GM21619 (cell line): ENCODE measurements around the gene CUEDC1.

Experiments
- ATAC-seq: cut with Tn5 transposase; IDR thresholded peaks from one replicate; pipeline ENCODE4 v1.9.1; 2021; ENCODE audit not compliant: unreplicated experiment

CUEDC1 gene

GRCh38 chr17:57880086-57880456 lies 75.1 kb downstream of the CUEDC1 start:
- ATAC-seq = no peak

DNA sequence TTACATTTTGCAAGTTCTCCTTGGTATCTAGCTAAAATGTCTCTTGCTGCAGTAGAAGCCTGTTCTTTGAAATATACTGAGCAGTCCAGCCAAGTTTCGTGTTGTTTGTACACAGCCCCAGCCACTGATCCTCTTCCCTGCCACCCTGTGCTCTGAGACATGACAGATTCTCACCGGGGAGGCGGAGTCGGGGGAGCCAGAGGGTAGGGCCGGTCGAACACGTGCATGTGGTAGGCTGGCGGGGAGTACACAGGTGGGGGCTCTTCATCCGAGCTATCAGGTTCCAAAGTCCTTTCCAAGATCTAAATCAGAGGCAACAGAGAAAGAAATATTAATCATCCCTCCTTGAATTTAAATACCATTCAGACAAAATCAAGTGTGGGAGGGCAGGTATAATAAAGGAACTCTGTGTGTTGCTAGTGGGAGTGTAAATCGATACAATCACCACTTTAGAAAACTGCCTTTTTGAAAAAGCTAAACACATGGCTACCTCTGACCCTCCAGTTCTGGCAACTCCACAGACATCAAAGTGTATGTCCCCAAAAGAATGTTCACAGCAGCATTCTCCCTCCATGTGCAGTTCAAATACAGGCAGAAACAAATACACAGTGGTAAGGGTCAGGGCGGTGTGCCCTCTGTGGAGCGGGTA lies 75.7 kb downstream of the CUEDC1 start:
- ATAC-seq = no peak

DNA sequence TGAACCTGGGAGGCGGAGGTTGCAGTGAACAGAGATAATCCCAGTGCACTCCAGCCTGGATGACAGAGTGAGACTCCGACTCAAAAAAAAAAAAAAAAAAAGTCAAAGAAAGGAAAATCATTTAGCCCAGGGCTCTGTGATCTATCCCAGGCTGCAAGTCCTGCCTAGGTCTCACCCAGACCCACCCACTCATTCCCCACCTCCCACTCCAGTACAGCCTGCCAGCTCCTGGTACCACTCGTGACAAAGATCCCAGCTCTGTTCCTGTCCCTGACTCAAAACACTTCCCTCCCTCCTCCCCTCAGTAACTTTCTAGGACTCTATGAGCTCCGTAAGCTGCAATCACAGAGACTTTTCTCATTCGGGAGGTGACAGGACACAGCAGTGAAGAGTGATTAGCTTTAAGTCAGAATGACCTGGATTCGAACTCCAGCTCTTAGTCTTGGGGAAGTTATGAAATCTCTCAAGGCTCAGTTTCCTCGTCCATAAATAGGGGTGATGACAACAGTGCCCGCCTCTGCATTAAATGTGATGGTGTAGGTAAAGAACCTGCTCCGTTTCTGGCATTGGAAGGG lies 77.3 kb downstream of the CUEDC1 start:
- ATAC-seq = no peak

DNA sequence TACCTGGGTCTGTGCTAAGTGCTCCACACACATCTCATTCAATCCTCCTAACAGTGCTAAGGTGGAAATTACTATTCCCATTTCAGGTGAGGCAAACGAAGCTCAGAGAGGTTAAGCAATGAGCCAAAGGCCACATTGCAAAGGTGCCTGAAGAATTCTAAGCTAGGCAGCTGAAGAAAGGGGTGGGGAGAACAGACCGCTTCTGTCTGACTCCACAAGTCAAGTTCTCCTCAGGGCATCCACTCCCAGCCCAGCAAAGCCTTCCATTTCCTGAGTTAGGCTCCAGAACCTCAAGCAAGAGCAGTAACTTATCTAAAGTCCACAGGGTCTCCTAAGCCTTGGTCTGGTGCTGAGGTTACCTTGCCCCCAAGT lies 78.4 kb downstream of the CUEDC1 start:
- ATAC-seq = no peak

- no peak for ATAC-seq
These were observed 79.0 kb downstream of the CUEDC1 start for GRCh38 chr17:57876023-57876865.

DNA sequence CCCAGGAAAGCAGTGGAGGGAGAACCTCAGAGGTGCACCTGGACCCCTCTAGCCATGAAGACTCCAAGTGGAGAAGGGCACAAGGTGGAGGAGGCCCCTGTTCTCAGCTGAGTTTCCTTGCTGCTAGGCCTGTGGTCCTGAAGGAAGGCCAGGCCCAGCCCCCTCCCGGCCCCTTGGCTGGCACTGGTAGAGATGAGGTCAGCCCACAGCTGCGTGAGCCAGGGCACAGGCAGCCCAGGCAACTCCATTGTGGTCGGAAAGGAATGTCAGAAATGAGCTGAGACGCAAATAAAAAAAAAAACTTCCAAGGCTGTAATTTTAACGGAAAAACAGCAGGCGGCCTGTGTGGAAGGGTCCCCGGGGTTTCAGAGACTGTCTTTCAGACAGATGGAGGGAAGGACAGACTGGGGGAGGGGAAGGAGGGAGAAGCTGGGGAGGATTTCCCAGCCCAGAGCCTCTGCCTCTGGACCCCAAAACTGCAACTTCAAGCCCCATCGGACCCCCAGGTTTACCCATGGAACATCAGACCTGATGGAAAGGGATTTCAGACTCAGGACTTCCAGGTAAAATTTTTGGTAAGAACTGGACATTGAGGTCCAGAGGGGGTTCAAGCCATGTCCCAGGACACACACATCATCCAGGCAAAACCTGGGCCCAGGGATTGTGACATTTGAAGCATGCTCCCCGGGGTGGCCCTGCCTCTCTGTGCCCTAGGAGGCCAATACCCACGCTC lies 79.8 kb downstream of the CUEDC1 start:
- no peak for ATAC-seq

- ATAC-seq = no peak
These were observed 80.5 kb downstream of the CUEDC1 start for GRCh38 chr17:57874434-57875289.

GRCh38 chr17:57874058-57874419 lies 81.2 kb downstream of the CUEDC1 start:
- ATAC-seq = no peak

GRCh38 chr17:57873261-57874057 lies 81.8 kb downstream of the CUEDC1 start:
- ATAC-seq = no peak

GRCh38 chr17:57872536-57872935 lies 82.7 kb downstream of the CUEDC1 start:
- ATAC-seq = no peak

DNA sequence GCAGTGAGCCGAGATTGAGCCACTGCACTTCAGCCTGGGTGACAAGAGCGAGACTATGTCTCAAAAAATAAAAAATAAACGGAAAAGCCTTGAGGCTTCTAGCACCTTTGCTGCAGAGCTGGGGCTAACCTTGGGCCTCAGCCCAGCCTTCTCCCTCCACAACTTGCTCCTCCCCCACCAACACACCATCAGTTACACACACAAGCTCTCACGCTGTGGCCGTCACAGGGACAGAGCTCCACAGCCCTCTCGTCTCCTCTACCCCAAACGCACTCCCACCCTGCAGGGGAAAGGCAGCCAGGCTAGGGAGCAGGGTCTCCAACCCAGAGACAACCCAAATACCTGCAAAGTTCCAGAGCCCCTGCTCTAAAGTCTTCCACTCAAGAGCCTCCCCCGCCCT lies 83.3 kb downstream of the CUEDC1 start:
- ATAC-seq = no peak

DNA sequence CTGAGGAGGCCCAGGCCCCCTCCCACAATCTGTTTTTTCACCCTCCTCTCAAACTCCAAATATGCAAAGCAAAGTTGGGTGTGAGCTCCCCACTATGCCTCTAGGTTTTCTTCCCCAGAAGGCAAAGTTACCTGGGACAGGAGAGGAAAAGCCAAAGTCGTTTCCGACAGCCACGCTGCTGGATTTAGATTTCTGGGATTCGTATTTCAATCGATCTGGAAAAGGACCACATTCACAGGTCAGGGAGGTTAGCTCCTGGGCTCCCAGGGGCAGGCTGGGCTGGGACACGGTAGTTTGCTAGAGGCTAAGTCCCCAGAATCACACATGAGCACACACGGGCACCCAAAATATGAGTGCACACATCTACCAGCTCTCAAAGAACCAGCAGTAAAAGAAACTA lies 84.1 kb downstream of the CUEDC1 start:
- no peak for ATAC-seq

GRCh38 chr17:57870283-57870635 lies 85.0 kb downstream of the CUEDC1 start:
- ATAC-seq = no peak

DNA sequence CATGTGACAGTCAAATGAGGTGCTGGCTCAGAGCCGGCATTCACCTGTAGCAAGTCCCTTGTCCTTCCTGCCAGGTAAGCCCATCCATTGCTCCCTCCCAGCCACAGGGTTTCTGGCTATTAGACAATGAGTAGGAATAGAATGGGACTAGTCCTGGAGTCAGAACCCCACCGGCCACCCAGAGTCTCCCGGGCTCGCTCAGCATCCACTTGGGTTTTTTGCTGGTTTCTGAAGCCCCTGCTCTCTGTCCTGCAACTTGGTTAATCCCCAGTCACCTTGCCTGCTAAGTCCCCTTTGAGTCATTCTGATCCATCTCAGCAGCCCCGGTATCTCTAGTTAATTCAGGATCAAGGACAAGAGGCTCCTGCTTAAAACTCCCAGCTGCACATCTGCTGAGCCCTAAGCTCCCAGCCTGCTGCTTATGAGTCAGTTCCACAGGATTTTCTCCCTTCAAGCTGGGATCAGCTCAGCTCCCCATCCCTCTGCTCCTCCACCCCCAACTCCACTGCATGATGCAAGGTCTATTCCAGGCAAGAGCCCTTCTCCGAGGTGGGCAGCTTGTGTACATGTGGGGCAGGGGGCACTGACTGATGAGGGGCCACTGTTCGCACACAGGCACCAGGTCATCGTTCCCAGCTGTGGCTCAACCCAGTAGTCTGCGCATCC lies 85.5 kb downstream of the CUEDC1 start:
- no peak for ATAC-seq

GRCh38 chr17:57868910-57869616 lies 86.1 kb downstream of the CUEDC1 start:
- no peak for ATAC-seq

DNA sequence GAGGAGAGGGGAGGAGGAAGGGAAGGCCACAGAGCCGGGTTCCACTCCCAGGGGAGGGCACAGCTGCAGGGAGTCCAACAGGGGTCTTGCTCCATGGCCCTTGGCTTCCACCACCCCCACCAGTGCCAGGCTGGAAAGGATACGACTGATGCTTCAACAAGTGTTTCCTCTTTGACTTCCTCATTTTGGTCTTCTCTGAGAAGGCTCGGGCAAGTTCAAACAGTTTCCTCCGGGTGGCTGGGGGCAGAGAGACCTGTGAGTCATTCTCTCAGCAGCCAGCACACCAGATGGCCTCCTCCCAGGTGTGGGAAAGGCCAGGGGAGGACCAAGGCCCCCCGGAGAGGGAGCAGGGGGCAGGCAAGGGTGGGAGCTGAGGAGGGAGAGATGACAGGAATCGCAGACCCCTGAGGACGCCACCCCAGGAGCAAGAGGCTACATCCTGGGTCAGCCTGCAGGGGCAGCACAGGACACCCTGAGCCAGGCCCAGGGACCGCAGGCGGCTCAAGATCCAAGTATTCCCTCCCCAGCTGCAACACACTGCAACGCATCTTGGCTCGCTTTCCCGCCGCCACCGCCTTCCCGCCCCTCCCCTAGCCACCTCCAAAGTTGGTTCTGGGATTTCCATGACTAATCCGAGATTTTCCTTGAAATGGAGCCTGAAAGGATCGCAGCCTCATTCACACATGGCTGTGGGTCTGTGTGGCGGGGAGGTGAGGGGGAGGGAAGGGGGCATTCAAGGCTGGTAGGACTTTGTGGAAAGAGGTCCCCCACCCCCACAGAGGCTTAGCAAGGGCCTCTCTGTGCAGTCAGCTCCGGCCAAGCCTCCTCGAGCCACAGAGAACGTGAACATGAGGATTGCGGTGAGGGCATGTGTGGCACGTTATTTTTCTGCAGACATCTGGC lies 87.0 kb downstream of the CUEDC1 start:
- ATAC-seq = peak; percentile 93

DNA sequence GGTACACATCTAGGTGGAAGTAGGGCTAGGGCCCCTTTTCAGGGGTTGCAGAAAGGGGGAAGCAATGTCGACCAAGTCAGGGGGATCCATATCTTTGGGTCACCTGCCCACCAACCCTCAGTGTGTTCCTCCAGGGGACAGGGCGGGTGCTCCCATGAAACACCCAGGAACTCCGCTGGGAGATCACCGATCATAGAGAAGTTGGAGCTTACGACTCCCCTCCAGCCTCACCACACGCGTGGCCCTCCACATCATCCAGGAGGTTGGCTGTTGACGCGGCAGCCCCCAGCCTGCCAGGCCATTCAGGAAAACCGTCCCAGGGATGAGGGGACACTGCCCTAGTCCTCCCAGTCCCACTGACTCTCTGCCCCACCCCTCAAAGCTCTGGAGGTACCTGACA lies 88.1 kb downstream of the CUEDC1 start:
- ATAC-seq = no peak

DNA sequence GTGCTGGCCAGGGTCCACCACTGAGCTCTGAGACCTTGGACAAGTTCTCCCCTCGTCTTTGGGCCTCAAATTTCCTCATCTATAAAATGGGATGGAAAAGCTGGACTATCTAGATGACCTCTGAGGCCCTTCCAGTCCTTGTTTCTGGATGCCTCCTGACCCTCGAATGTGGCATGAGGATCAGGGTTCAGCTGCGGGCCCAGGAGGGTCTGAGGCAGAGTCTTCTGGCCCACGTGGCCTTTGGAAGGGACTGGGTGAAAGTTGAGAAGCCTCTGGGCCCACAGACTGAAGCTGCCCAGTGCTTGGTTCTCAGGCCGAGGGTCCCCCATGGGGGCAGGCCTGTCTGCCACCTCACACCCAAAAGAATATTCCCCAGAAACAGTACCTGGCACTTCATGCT lies 88.5 kb downstream of the CUEDC1 start:
- no peak for ATAC-seq
